Measurements from ENCODE around the gene LAMA4.

The LAMA4 gene

GRCh38 chr6:112286500-112287144 lies 32.3 kb upstream of the LAMA4 start:
- Histone ChIP-seq H3K9ac (ENCODE audit: low read depth, low read length) (no peak overlapping the region), H3K36me3 (ENCODE audit: control insufficient read depth, insufficient read depth, low read length) (no peaks in the 10 kb centered on the region), H3K27me3 (ENCODE audit: control insufficient read depth, insufficient read depth, low read length) (no peaks in the 10 kb centered on the region), H3K4me1 (ENCODE audit: control insufficient read depth, insufficient read depth, low read length) (no peaks in the 10 kb centered on the region), H3K9me3 (ENCODE audit: control insufficient read depth, insufficient read depth, low read length) (no peaks in the 10 kb centered on the region), H3K4me3 (ENCODE audit: low read depth, low read length) (no peak overlapping the region)

- Histone ChIP-seq H3K4me3 (ENCODE audit: low read depth, low read length) (no peak overlapping the region), H3K27me3 (ENCODE audit: control insufficient read depth, insufficient read depth, low read length) (no peaks in the 10 kb centered on the region), H3K4me1 (ENCODE audit: control insufficient read depth, insufficient read depth, low read length) (no peaks in the 10 kb centered on the region), H3K36me3 (ENCODE audit: control insufficient read depth, insufficient read depth, low read length) (no peaks in the 10 kb centered on the region), H3K9me3 (ENCODE audit: control insufficient read depth, insufficient read depth, low read length) (no peaks in the 10 kb centered on the region), H3K9ac (ENCODE audit: low read depth, low read length) (no peak overlapping the region)
Observed at GRCh38 chr6:112286010-112286409, 31.6 kb upstream of the LAMA4 start.

DNA sequence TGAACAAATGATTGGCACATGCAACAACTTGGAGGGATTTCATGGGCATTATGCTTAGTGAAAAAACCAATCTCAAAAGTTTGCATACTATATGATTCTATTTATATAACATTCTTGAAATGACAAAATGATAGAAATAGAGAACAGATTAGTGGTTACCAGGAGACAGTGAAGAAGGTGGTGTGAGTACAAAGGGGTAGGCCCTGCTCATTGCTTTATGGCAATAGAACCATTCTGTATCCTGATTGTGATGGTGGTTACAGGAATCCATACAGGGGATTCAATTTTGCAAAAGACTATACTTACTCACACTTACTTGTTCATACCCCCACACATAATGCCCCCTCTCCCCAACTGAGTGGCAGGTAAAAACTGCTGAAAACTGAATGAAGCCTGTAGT lies 30.2 kb upstream of the LAMA4 start:
- Histone ChIP-seq H3K36me3 (ENCODE audit: control insufficient read depth, insufficient read depth, low read length) (no peaks in the 10 kb centered on the region), H3K9ac (ENCODE audit: low read depth, low read length) (no peak overlapping the region), H3K4me1 (ENCODE audit: control insufficient read depth, insufficient read depth, low read length) (no peaks in the 10 kb centered on the region), H3K4me3 (ENCODE audit: low read depth, low read length) (no peak overlapping the region), H3K9me3 (ENCODE audit: control insufficient read depth, insufficient read depth, low read length) (no peaks in the 10 kb centered on the region), H3K27me3 (ENCODE audit: control insufficient read depth, insufficient read depth, low read length) (no peaks in the 10 kb centered on the region)

DNA sequence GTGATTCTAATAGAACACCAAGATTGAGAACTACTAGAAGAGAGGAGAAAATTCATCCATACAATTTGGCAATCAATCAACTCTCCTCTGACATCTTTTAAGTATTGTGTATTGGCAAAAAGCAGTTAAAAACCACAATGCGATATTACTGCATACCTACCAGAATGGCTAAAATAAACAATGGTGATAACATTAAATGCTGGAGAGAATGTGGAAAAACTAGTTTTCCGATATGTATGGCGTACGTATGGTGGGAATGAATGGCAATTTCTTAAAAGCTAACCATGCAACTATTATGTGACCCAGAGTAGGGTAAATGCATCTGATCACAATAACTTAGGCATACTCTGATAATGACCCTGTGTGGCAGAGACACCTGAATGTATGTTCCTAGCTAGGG lies 29.3 kb upstream of the LAMA4 start:
- no peak overlapping the region for H3K4me3 ChIP-seq (ENCODE audit: low read depth, low read length)
- no peaks in the 10 kb centered on the region for H3K36me3 ChIP-seq (ENCODE audit: control insufficient read depth, insufficient read depth, low read length)
- H3K4me1 ChIP-seq (ENCODE audit: control insufficient read depth, insufficient read depth, low read length): no peaks in the 10 kb centered on the region
- no peaks in the 10 kb centered on the region for H3K27me3 ChIP-seq (ENCODE audit: control insufficient read depth, insufficient read depth, low read length)
- H3K9ac ChIP-seq (ENCODE audit: low read depth, low read length): no peak overlapping the region
- H3K9me3 ChIP-seq (ENCODE audit: control insufficient read depth, insufficient read depth, low read length): no peaks in the 10 kb centered on the region

GRCh38 chr6:112281821-112282615 lies 27.7 kb upstream of the LAMA4 start:
- no peak overlapping the region for H3K9ac ChIP-seq (ENCODE audit: low read depth, low read length)
- no peaks in the 10 kb centered on the region for H3K27me3 ChIP-seq (ENCODE audit: control insufficient read depth, insufficient read depth, low read length)
- H3K4me3 ChIP-seq (ENCODE audit: low read depth, low read length): no peak overlapping the region
- no peaks in the 10 kb centered on the region for H3K36me3 ChIP-seq (ENCODE audit: control insufficient read depth, insufficient read depth, low read length)
- no peaks in the 10 kb centered on the region for H3K4me1 ChIP-seq (ENCODE audit: control insufficient read depth, insufficient read depth, low read length)
- H3K9me3 ChIP-seq (ENCODE audit: control insufficient read depth, insufficient read depth, low read length): no peaks in the 10 kb centered on the region

DNA sequence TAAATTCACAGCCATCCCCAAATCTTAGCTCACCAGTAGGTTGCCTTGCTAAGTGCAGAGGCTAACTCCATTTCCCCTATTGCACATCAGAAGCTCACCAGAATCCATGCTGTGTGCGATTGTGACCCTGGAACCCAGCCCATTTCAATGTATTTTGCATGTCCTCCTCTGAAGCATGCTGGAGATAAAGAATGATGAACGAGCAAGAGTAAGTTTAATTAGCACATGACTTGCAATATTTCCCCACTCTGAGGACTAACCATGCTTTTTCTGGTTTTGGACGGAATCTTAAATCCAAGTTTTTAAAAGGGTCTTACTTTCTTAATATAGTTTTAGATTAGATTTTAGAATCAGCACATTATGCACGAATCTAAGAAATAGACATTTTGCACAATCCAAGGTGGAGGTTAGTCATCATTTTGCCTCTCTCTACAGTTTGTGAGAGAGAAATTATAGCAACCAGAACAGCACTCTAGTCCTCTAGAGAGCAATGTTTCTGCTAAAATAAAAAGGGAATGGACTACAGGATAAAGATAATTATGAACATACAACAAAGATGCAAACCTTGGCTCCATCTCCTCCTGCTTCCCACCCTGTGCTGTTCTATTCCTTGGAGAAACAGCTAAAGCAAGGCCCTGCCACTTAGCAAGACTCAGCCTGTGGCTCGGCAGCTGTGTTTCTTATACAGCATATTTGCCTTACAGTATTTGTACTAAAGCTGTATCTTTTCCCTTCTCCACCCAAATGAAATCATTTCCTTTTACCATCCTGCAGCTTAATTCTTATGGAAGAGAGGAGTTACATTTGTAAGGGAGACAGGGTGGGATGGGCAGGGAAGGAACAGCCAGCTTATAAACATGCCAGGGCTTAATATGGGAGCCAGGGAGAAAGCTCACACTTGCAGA lies 24.9 kb upstream of the LAMA4 start:
- Histone ChIP-seq H3K9me3 (ENCODE audit: control insufficient read depth, insufficient read depth, low read length) (no peaks in the 10 kb centered on the region), H3K4me1 (ENCODE audit: control insufficient read depth, insufficient read depth, low read length) (no peaks in the 10 kb centered on the region), H3K27me3 (ENCODE audit: control insufficient read depth, insufficient read depth, low read length) (no peaks in the 10 kb centered on the region), H3K4me3 (ENCODE audit: low read depth, low read length) (no peak overlapping the region), H3K36me3 (ENCODE audit: control insufficient read depth, insufficient read depth, low read length) (no peaks in the 10 kb centered on the region), H3K9ac (ENCODE audit: low read depth, low read length) (no peak overlapping the region)

GRCh38 chr6:112275365-112275764 lies 21.0 kb upstream of the LAMA4 start:
- H3K27me3 ChIP-seq (ENCODE audit: control insufficient read depth, insufficient read depth, low read length): no peaks in the 10 kb centered on the region
- H3K36me3 ChIP-seq (ENCODE audit: control insufficient read depth, insufficient read depth, low read length): no peaks in the 10 kb centered on the region
- no peak overlapping the region for H3K4me3 ChIP-seq (ENCODE audit: low read depth, low read length)
- no peaks in the 10 kb centered on the region for H3K4me1 ChIP-seq (ENCODE audit: control insufficient read depth, insufficient read depth, low read length)
- no peaks in the 10 kb centered on the region for H3K9me3 ChIP-seq (ENCODE audit: control insufficient read depth, insufficient read depth, low read length)
- H3K9ac ChIP-seq (ENCODE audit: low read depth, low read length): no peak overlapping the region

DNA sequence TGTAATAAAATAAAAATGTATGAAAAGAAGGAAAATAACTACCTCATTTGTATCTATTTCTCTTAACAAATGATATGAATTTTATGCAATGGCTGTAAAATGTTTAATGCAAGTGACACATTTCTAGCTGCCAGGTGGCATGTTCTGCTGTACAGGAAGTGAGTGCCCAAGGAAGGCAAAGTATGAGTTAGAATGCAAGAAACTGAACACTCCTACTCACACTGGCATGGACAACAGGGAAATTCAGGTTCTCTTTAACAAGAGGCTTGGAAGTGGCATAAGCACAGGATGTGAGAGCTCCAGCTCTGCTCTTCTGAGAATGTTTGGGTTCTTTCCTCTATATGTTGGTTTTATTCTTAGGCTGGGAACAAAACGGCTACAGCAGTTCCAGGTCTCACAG lies 20.4 kb upstream of the LAMA4 start:
- Histone ChIP-seq H3K36me3 (ENCODE audit: control insufficient read depth, insufficient read depth, low read length) (no peaks in the 10 kb centered on the region), H3K4me3 (ENCODE audit: low read depth, low read length) (no peak overlapping the region), H3K9me3 (ENCODE audit: control insufficient read depth, insufficient read depth, low read length) (no peaks in the 10 kb centered on the region), H3K4me1 (ENCODE audit: control insufficient read depth, insufficient read depth, low read length) (no peaks in the 10 kb centered on the region), H3K9ac (ENCODE audit: low read depth, low read length) (no peak overlapping the region), H3K27me3 (ENCODE audit: control insufficient read depth, insufficient read depth, low read length) (no peaks in the 10 kb centered on the region)

GRCh38 chr6:112272799-112273198 lies 18.4 kb upstream of the LAMA4 start:
- Histone ChIP-seq H3K9ac (ENCODE audit: low read depth, low read length) (no peak overlapping the region), H3K36me3 (ENCODE audit: control insufficient read depth, insufficient read depth, low read length) (no peaks in the 10 kb centered on the region), H3K9me3 (ENCODE audit: control insufficient read depth, insufficient read depth, low read length) (no peaks in the 10 kb centered on the region), H3K4me1 (ENCODE audit: control insufficient read depth, insufficient read depth, low read length) (no peaks in the 10 kb centered on the region), H3K27me3 (ENCODE audit: control insufficient read depth, insufficient read depth, low read length) (no peaks in the 10 kb centered on the region), H3K4me3 (ENCODE audit: low read depth, low read length) (no peak overlapping the region)

GRCh38 chr6:112270756-112271155 lies 16.4 kb upstream of the LAMA4 start:
- Histone ChIP-seq H3K9me3 (ENCODE audit: control insufficient read depth, insufficient read depth, low read length) (no peaks in the 10 kb centered on the region), H3K4me1 (ENCODE audit: control insufficient read depth, insufficient read depth, low read length) (no peaks in the 10 kb centered on the region), H3K36me3 (ENCODE audit: control insufficient read depth, insufficient read depth, low read length) (no peaks in the 10 kb centered on the region), H3K27me3 (ENCODE audit: control insufficient read depth, insufficient read depth, low read length) (no peaks in the 10 kb centered on the region), H3K4me3 (ENCODE audit: low read depth, low read length) (no peak overlapping the region), H3K9ac (ENCODE audit: low read depth, low read length) (no peak overlapping the region)

DNA sequence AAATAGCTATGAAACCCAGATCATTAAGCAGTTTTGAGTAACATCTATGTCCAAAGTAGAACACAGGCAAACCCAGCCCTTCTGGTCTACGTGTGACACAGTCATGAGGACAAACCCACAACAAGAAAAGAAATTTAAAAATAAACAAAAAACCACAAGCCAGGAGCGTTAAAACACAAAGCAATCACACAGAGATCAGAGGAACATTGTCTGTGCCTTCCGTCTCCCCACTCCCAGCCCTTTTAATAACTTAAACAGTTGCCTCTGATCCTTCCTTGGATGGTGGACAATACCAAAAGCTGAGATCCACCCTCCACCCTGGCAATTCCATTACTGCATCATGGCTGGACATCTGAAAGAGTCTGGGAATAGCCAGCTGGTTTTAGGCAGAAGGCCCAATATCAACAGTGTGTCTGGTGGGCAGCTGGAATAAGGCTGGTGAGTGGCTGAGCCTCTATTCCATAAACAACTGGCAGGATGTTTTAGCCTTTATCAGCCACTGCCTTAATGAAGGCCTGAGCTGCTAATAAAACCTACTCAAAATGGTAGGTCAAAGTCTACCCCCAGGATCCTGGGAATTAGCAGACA lies 15.7 kb upstream of the LAMA4 start:
- H3K9me3 ChIP-seq (ENCODE audit: control insufficient read depth, insufficient read depth, low read length): no peaks in the 10 kb centered on the region
- H3K27me3 ChIP-seq (ENCODE audit: control insufficient read depth, insufficient read depth, low read length): no peaks in the 10 kb centered on the region
- H3K9ac ChIP-seq (ENCODE audit: low read depth, low read length): no peak overlapping the region
- no peaks in the 10 kb centered on the region for H3K4me1 ChIP-seq (ENCODE audit: control insufficient read depth, insufficient read depth, low read length)
- no peak overlapping the region for H3K4me3 ChIP-seq (ENCODE audit: low read depth, low read length)
- H3K36me3 ChIP-seq (ENCODE audit: control insufficient read depth, insufficient read depth, low read length): no peaks in the 10 kb centered on the region
